Uterus (tissue), 2 donors: ENCODE data around the gene LRSAM1.

Experiments
- CTCF ChIP-seq, 4 experiments: fragments of 200-600 bp in 2 of 4; fragments of 450-650 bp in 2 of 4; sonication (generic) in 2 of 4; IDR thresholded peaks; one replicate each; pipeline ENCODE4 v1.5.1; 2016 to 2019; ENCODE audit warnings: antibody characterized with exemption in 4 of 4, mild to moderate bottlenecking in 2 of 4, moderate library complexity in 1 of 4
- POLR2A ChIP-seq, 2 donors: fragments of 450-650 bp; IDR thresholded peaks; one replicate each; pipeline ENCODE4 v1.6.1; 2016; ENCODE audit warnings: antibody characterized with exemption in 2 of 2, mild to moderate bottlenecking in 1 of 2, moderate library complexity in 1 of 2

- TF ChIP-seq CTCF (IDR thresholded peaks at IDR 0.05) (no peak), POLR2A (IDR thresholded peaks at IDR 0.05) (no peak)
Observed at GRCh38 chr9:127518091-127518856, 67.0 kb downstream of the LRSAM1 start.
